Measurements from ENCODE around the gene ZNF668. TPM values are rescaled to one million over a fixed set of nuclear protein-coding genes. Genes with fewer than 3 reads are reported as not detected.

Gene ZNF668
- total RNA-seq (2012; rRNA removed), result 13.4 and 15.7 TPM in 2 replicates

- Histone ChIP-seq H3K4me1 (ENCODE audit: control insufficient read depth, insufficient read depth, low read length) (peaks cover 16% of the 10 kb centered on the region), H3K9me3 (replicated peaks; ENCODE audit: low read length) (no peaks in the 10 kb centered on the region), H3K9ac (ENCODE audit: low read depth, low read length) (peak within 1 kb of the TSS; percentile 96), H3K4me2 (ENCODE audit: low read length) (peak within 1 kb of the TSS; percentile 87), H3K27me3 (ENCODE audit: control insufficient read depth, insufficient read depth, low read length) (no peaks in the 10 kb centered on the region), H3K36me3 (ENCODE audit: insufficient read depth, low read length) (peaks cover 28% of the 10 kb centered on the region), H3K4me3 (ENCODE audit: low read length) (peak within 1 kb of the TSS; percentile 97)
These were observed at the start of gene ZNF668, which contains the start of gene ZNF646 for GRCh38 chr16:31073970-31074813. Gene ZNF668 (minus strand): TSS chr16:31074240. CDS start chr16:31064459, 9,781 bp downstream. Gene ZNF646 (plus strand): TSS chr16:31074422. CDS start chr16:31076325, 1,903 bp downstream.

DNA sequence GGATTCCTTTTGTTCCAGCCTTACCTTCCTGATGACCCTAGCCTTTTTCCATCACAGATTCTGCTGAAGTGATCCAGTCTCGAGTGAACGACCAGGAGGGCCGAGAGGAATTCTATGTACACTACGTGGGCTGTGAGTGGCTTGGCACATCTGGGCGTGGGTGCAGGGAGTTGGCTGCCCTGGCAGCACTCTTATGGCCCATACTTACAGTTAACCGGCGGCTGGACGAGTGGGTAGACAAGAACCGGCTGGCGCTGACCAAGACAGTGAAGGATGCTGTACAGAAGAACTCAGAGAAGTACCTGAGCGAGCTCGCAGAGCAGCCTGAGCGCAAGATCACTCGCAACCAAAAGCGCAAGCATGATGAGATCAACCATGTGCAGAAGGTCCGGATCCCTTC is 46.1 kb upstream of the ZNF668 start:
- Histone ChIP-seq H3K4me2 (ENCODE audit: low read length) (no peak overlapping the region), H3K4me3 (ENCODE audit: low read length) (no peak overlapping the region), H3K9ac (ENCODE audit: low read depth, low read length) (no peak overlapping the region), H3K4me1 (ENCODE audit: control insufficient read depth, insufficient read depth, low read length) (peaks cover 12% of the 10 kb centered on the region), H3K27me3 (ENCODE audit: control insufficient read depth, insufficient read depth, low read length) (no peaks in the 10 kb centered on the region), H3K36me3 (ENCODE audit: insufficient read depth, low read length) (peaks cover 27% of the 10 kb centered on the region), H3K9me3 (replicated peaks; ENCODE audit: low read length) (no peaks in the 10 kb centered on the region)

DNA sequence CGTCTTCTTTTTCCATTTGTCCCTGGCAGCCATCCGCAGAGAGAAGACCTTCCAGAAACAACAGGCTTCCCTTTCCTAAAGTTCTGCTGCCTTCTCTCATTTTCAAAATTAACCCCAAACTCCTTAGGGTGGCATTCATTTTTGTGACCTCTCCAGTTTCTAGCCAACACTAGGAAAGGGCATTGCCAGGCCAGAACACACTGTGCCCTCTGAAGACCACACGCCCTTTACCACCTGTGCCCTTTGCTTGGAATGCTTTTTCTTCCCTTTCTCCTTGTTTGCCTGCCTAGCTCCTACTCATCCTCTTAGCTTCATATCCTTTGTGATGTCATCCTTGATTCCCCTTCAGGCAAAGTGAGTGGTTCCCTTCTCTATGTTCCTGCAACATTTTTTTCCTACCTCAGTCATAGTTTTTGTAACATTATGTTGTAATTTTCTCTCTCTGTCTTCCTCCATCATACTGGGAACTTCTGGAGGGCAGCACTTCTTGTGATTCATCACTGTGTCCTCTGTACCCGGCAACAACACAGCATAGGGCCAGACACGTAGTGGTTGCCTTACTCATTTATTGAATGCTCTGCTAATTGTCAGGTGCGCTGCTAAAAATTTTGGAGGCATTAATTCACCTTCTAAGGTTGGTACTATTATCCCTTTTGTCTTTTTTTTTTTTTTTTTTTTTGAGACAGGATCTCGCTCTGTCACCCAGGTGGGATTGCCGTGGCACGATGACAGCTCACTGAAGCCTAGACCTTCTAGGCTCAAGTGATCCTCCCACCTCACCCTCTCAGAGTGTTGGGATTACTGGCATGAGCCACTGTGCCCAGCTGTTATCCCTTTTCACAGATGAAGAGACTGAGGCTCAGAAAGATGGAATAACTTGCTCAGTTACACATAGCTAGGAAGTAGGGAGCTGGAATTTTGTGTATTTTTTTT is 44.4 kb upstream of the ZNF668 start:
- H3K9ac ChIP-seq (ENCODE audit: low read depth, low read length), result peak overlapping the region; percentile 89

DNA sequence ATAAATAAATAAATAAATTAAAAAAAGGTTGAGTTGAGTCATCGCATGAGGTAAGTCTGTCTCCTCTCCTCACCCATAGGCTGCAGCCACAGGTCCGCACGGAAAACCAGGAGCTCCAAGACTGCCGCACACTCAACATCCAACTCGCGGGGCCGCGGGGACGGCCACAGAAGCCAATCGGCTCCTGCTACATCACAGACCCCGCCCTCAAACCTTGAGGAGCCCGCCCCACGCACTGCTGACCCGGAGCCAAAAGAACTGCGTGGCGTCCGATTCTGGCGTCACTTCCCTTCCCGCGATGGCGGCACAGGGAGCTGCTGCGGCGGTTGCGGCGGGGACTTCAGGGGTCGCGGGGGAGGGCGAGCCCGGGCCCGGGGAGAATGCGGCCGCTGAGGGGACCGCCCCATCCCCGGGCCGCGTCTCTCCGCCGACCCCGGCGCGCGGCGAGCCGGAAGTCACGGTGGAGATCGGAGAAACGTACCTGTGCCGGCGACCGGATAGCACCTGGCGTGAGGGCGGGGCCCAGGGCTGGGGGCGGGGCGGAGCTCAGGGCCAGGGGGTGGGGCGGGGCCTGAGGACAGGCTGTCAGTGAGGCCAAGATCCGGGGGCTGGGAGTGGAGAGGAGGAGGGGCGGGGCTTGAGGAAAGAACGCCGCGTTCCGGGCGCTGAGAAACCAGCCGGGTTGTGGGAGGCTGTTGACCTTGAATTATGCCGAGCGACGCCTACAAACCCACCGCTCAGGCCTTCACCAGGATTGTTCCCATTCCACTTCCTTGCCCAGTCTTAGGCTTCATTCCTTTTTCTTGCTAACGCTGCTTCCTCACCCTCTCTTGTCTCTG is 43.6 kb upstream of the ZNF668 start, which contains the start of gene KAT8:
TSS of gene KAT8 (plus strand) at position 281 of the 839 bp plus-strand sequence. CDS start at position 299, 18 bp downstream.
- H3K9me3 ChIP-seq (replicated peaks; ENCODE audit: low read length), result no peaks in the 10 kb centered on the region
- H3K4me1 ChIP-seq (ENCODE audit: control insufficient read depth, insufficient read depth, low read length), result peaks cover 12% of the 10 kb centered on the region
- no peaks in the 10 kb centered on the region for H3K27me3 ChIP-seq (ENCODE audit: control insufficient read depth, insufficient read depth, low read length)
- H3K4me2 ChIP-seq (ENCODE audit: low read length), result peak within 1 kb of the TSS; percentile 93
- peak within 1 kb of the TSS; percentile 77 for H3K4me3 ChIP-seq (ENCODE audit: low read length)
- peaks cover 37% of the 10 kb centered on the region for H3K36me3 ChIP-seq (ENCODE audit: insufficient read depth, low read length)
- H3K9ac ChIP-seq (ENCODE audit: low read depth, low read length), result peak within 1 kb of the TSS; percentile 89

More for the DNA sequence above, 44.4 kb upstream of the ZNF668 start:
- peaks cover 12% of the 10 kb centered on the region for H3K4me1 ChIP-seq (ENCODE audit: control insufficient read depth, insufficient read depth, low read length)
- peak overlapping the region; percentile 93 for H3K4me2 ChIP-seq (ENCODE audit: low read length)
- peaks cover 28% of the 10 kb centered on the region for H3K36me3 ChIP-seq (ENCODE audit: insufficient read depth, low read length)
- H3K9me3 ChIP-seq (replicated peaks; ENCODE audit: low read length), result no peaks in the 10 kb centered on the region
- H3K27me3 ChIP-seq (ENCODE audit: control insufficient read depth, insufficient read depth, low read length), result no peaks in the 10 kb centered on the region
- H3K4me3 ChIP-seq (ENCODE audit: low read length), result peak overlapping the region; percentile 77

DNA sequence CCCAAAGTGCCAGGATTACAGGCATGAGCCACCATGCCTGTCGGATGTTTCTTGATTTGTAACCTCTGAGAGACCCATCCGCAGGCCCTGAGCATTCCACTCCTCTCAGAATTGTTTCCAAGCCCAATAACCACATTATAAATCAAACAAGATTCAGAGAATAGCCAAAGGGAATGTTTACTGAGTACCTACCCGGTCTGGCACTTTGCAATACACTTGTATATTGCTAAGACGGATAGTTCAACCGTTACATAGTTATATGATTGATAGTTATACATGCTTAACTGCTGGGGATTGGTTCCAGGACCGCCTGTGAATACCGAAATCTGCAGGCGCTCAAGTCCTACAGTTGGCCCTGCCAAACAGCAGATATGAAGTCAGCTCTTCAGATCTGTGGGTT is 40.4 kb upstream of the ZNF668 start:
- Histone ChIP-seq H3K4me2 (ENCODE audit: low read length) (no peak overlapping the region), H3K27me3 (ENCODE audit: control insufficient read depth, insufficient read depth, low read length) (no peaks in the 10 kb centered on the region), H3K4me3 (ENCODE audit: low read length) (no peak overlapping the region), H3K36me3 (ENCODE audit: insufficient read depth, low read length) (peaks cover 41% of the 10 kb centered on the region), H3K9ac (ENCODE audit: low read depth, low read length) (no peak overlapping the region), H3K9me3 (replicated peaks; ENCODE audit: low read length) (no peaks in the 10 kb centered on the region), H3K4me1 (ENCODE audit: control insufficient read depth, insufficient read depth, low read length) (peaks cover 24% of the 10 kb centered on the region)

DNA sequence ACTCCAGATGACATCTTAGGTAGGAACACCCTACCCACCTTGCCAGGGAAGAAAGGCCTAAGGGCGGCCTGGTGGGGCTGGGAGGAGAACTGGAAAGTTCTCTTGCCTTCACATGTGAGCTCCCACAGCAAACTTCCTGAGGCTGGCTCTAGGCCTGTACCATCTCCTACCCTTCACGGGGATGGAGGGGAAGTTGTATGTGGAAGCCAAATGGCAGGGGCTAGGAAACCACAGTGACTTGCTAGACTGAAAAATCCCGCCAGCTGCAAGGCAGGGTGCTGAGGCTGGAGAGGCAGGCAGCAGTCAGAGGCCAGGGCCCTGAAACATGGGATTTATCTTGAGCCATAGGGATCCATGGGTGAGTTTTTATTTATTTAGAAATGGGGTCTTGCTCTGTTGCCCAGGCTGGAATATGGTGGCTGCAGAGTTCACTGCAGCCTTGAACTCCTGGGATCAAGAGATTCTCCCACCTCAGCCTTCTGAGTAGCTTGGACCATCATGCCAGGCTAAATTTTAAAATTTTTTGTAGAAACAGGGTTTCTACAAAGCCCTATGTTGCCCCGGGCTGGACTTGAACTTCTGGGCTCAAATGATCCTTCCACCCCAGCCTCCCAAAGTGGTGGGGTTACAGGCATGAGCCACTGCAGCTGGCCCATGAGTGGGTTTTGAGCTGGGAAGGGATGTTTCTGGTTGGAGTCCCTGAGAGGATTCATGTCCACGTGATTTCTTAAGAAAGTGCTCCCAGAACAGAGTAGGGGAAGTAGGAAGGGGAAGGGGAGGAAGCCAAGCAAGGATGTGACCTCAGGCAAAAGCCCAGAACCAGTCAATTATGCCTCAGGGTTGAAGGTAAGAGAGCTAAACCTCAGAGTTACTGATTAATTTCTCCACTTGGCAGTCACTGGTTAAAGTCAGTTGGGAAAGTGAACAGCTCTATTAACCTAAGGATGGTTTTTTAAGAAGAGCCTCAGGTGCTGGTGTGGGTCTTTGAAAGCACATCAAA is 39.4 kb upstream of the ZNF668 start:
- H3K9ac ChIP-seq (ENCODE audit: low read depth, low read length), result no peak overlapping the region
- H3K9me3 ChIP-seq (replicated peaks; ENCODE audit: low read length), result no peaks in the 10 kb centered on the region
- no peaks in the 10 kb centered on the region for H3K27me3 ChIP-seq (ENCODE audit: control insufficient read depth, insufficient read depth, low read length)
- no peak overlapping the region for H3K4me2 ChIP-seq (ENCODE audit: low read length)
- H3K4me1 ChIP-seq (ENCODE audit: control insufficient read depth, insufficient read depth, low read length), result peaks cover 22% of the 10 kb centered on the region
- peaks cover 44% of the 10 kb centered on the region for H3K36me3 ChIP-seq (ENCODE audit: insufficient read depth, low read length)
- no peak overlapping the region for H3K4me3 ChIP-seq (ENCODE audit: low read length)

DNA sequence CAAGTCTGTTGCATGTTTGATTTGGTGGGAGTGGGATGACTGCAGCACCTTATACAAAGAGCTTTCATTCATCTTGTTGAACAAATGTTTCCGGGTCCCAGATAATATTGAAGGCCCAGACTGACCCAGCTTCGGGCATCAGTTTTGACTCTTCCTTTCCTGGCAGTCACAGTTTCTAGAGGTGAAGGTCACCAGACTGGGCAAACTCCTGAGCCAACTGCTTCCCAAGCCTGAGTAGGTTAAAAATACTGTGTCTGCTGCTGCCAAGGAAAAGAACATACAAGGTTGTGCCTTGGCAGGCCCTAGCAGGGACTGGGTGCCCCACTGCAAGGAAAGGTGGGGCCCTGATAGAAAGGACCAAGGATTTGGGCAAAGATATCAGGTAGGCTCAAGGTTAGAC is 38.7 kb upstream of the ZNF668 start:
- Histone ChIP-seq H3K4me1 (ENCODE audit: control insufficient read depth, insufficient read depth, low read length) (peaks cover 22% of the 10 kb centered on the region), H3K9me3 (replicated peaks; ENCODE audit: low read length) (no peaks in the 10 kb centered on the region), H3K4me3 (ENCODE audit: low read length) (no peak overlapping the region), H3K36me3 (ENCODE audit: insufficient read depth, low read length) (peaks cover 44% of the 10 kb centered on the region), H3K4me2 (ENCODE audit: low read length) (no peak overlapping the region), H3K27me3 (ENCODE audit: control insufficient read depth, insufficient read depth, low read length) (no peaks in the 10 kb centered on the region), H3K9ac (ENCODE audit: low read depth, low read length) (no peak overlapping the region)

GRCh38 chr16:31111881-31112466 is 37.9 kb upstream of the ZNF668 start:
- peaks cover 44% of the 10 kb centered on the region for H3K36me3 ChIP-seq (ENCODE audit: insufficient read depth, low read length)
- H3K4me3 ChIP-seq (ENCODE audit: low read length), result no peak overlapping the region
- H3K9me3 ChIP-seq (replicated peaks; ENCODE audit: low read length), result no peaks in the 10 kb centered on the region
- H3K27me3 ChIP-seq (ENCODE audit: control insufficient read depth, insufficient read depth, low read length), result no peaks in the 10 kb centered on the region
- H3K9ac ChIP-seq (ENCODE audit: low read depth, low read length), result no peak overlapping the region
- no peak overlapping the region for H3K4me2 ChIP-seq (ENCODE audit: low read length)
- peaks cover 25% of the 10 kb centered on the region for H3K4me1 ChIP-seq (ENCODE audit: control insufficient read depth, insufficient read depth, low read length)

- Histone ChIP-seq H3K36me3 (ENCODE audit: insufficient read depth, low read length) (peaks cover 44% of the 10 kb centered on the region), H3K9ac (ENCODE audit: low read depth, low read length) (peak overlapping the region; percentile 30), H3K9me3 (replicated peaks; ENCODE audit: low read length) (no peaks in the 10 kb centered on the region), H3K4me2 (ENCODE audit: low read length) (peak overlapping the region; percentile 89), H3K27me3 (ENCODE audit: control insufficient read depth, insufficient read depth, low read length) (no peaks in the 10 kb centered on the region), H3K4me3 (ENCODE audit: low read length) (peak overlapping the region; percentile 91), H3K4me1 (ENCODE audit: control insufficient read depth, insufficient read depth, low read length) (peaks cover 29% of the 10 kb centered on the region)
These were observed 36.3 kb upstream of the ZNF668 start for GRCh38 chr16:31110106-31111034.

Measured in skeletal muscle satellite cell (primary cell).